Astrocyte (in vitro differentiated cells and primary cell): ENCODE results near the gene ST3GAL6.

Source experiments
- CTCF ChIP-seq: IDR thresholded peaks from 2 replicates; pipeline ENCODE4 v1.5.1; 2011; ENCODE audit warnings: low read depth, mild to moderate bottlenecking, inconsistent platforms, low read length, moderate library complexity; ENCODE audit not compliant: insufficient read depth
- EZH2 ChIP-seq: IDR thresholded peaks from 2 replicates; pipeline ENCODE4 v1.6.1; 2012; ENCODE audit warnings: mild to moderate bottlenecking, low read length, inconsistent platforms; ENCODE audit not compliant: insufficient read depth

- TF ChIP-seq CTCF, result no peak
- TF ChIP-seq EZH2, result no peak
Measured at GRCh38 chr3:98727638-98728037, 35.5 kb upstream of the ST3GAL6 start.
